ENCODE data around the gene UQCC3. TPM values are rescaled to one million over a fixed set of nuclear protein-coding genes. Genes with fewer than 3 reads are reported as not detected.

Gene UQCC3
- total and polyA plus RNA-seq, 2 of the 13 experiments (the other 11 are each of a cell fraction or from before 2014, with no cell fraction given), result 7.7 to 16.0 TPM

DNA sequence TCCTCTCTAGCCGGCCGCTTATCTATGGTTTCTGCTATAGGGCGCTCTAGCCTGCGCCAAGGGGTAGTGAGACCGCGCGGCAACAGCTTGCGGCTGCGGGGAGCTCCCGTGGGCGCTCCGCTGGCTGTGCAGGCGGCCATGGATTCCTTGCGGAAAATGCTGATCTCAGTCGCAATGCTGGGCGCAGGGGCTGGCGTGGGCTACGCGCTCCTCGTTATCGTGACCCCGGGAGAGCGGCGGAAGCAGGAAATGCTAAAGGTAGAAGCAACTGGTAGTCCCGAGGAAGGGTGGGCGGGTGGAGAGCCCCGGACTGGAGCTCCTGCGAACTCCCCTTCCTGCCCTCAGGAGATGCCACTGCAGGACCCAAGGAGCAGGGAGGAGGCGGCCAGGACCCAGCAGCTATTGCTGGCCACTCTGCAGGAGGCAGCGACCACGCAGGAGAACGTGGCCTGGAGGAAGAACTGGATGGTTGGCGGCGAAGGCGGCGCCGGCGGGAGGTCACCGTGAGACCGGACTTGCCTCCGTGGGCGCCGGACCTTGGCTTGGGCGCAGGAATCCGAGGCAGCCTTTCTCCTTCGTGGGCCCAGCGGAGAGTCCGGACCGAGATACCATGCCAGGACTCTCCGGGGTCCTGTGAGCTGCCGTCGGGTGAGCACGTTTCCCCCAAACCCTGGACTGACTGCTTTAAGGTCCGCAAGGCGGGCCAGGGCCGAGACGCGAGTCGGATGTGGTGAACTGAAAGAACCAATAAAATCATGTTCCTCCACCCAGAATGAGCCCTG lies at the start of gene UQCC3, which contains the start of gene LBHD1 (continued):
- TF ChIP-seq SSRP1 (CRISPR knock-in tag; IDR thresholded peaks at IDR 0.05) (peak; percentile 14; the same call in 1 of the 2 replicates), HES4 (CRISPR knock-in tag; IDR thresholded peaks at IDR 0.05; ENCODE audit: borderline replicate concordance) (0 out of 2 replicates have a peak, but pooled peaks have one; percentile 64), RARG (CRISPR knock-in tag; IDR thresholded peaks at IDR 0.05; ENCODE audit: low read depth) (no peak), KDM5A (IDR thresholded peaks at IDR 0.05; ENCODE audit: borderline replicate concordance, low read length) (peak; percentile 86), ELF3 (CRISPR knock-in tag; IDR thresholded peaks at IDR 0.05) (no peak), ZNF768 (CRISPR knock-in tag; IDR thresholded peaks at IDR 0.05) (peak; percentile 65; the same call in 1 of the 2 replicates), HNF1A (IDR thresholded peaks at IDR 0.05; ENCODE audit: low read depth) (no peak), HNF1A (CRISPR knock-in tag; IDR thresholded peaks at IDR 0.05; ENCODE audit: borderline replicate concordance) (0 out of 2 replicates have a peak, but pooled peaks have one; percentile 53), FOXK1 (CRISPR knock-in tag; IDR thresholded peaks at IDR 0.05; ENCODE audit: borderline replicate concordance, low read depth) (peak; percentile 44; the same call in 1 of the 2 replicates), FOSL2 (CRISPR knock-in tag; IDR thresholded peaks at IDR 0.05) (no peak; the same call in 1 of the 2 replicates), CSRNP1 (CRISPR knock-in tag; IDR thresholded peaks at IDR 0.05) (0 out of 2 replicates have a peak, but pooled peaks have one; percentile 43), NFE2L2 (IDR thresholded peaks at IDR 0.05; ENCODE audit: low read length) (no peak), THAP7 (CRISPR knock-in tag; IDR thresholded peaks at IDR 0.05) (peak; percentile 65; the same call in 1 of the 2 replicates), MXD4 (CRISPR knock-in tag; IDR thresholded peaks at IDR 0.05) (peak; percentile 42; the same call in 1 of the 2 replicates)
- TF ChIP-seq, protein P1, sequence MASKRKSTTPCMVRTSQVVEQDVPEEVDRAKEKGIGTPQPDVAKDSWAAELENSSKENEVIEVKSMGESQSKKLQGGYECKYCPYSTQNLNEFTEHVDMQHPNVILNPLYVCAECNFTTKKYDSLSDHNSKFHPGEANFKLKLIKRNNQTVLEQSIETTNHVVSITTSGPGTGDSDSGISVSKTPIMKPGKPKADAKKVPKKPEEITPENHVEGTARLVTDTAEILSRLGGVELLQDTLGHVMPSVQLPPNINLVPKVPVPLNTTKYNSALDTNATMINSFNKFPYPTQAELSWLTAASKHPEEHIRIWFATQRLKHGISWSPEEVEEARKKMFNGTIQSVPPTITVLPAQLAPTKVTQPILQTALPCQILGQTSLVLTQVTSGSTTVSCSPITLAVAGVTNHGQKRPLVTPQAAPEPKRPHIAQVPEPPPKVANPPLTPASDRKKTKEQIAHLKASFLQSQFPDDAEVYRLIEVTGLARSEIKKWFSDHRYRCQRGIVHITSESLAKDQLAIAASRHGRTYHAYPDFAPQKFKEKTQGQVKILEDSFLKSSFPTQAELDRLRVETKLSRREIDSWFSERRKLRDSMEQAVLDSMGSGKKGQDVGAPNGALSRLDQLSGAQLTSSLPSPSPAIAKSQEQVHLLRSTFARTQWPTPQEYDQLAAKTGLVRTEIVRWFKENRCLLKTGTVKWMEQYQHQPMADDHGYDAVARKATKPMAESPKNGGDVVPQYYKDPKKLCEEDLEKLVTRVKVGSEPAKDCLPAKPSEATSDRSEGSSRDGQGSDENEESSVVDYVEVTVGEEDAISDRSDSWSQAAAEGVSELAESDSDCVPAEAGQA (IDR thresholded peaks at IDR 0.05; ENCODE audit: low read depth), result no peak
- TF ChIP-seq, protein P1 (CRISPR knock-in tag; IDR thresholded peaks at IDR 0.05; ENCODE audit: borderline replicate concordance), result no peak
